UCSD-AML1 (cell line): Measurements from ENCODE around the gene PAX2.

Experiments
- DNase-seq: peaks from one replicate; lab custom pipeline; 2025; ENCODE audit not compliant: unreplicated experiment; lab: John Stamatoyannopoulos, UW

PAX2 gene

GRCh38 chr10:100737355-100738054 is 7.9 kb upstream of the PAX2 start:
- peak; percentile 76 for DNase-seq

GRCh38 chr10:100738055-100738827 is 7.1 kb upstream of the PAX2 start:
- DNase-seq: no peak

GRCh38 chr10:100739517-100740368 is 5.6 kb upstream of the PAX2 start:
- DNase-seq: no peak

- no peak for DNase-seq
These were observed 4.7 kb upstream of the PAX2 start for GRCh38 chr10:100740476-100741377.

GRCh38 chr10:100741378-100742075 is 3.9 kb upstream of the PAX2 start:
- DNase-seq: no peak

GRCh38 chr10:100742076-100742771 is 3.2 kb upstream of the PAX2 start:
- no peak for DNase-seq

GRCh38 chr10:100742936-100743335 is 2.4 kb upstream of the PAX2 start:
- no peak for DNase-seq

GRCh38 chr10:100743626-100744135 is 1.7 kb upstream of the PAX2 start:
- peak; percentile 76 for DNase-seq

GRCh38 chr10:100744136-100744986 is 1.0 kb upstream of the PAX2 start:
- no peak for DNase-seq

- no peak for DNase-seq
These were observed 751 bp downstream of the PAX2 start for GRCh38 chr10:100745882-100746783.

GRCh38 chr10:100746784-100747455 is 1.5 kb downstream of the PAX2 start:
- DNase-seq: no peak

GRCh38 chr10:100747456-100748230 is 2.3 kb downstream of the PAX2 start:
- no peak for DNase-seq

- no peak for DNase-seq
These were observed 3.1 kb downstream of the PAX2 start for GRCh38 chr10:100748231-100749058.

GRCh38 chr10:100749059-100749308 is 3.6 kb downstream of the PAX2 start:
- DNase-seq: no peak
